NCI-H128 (cell line): ENCODE data around the gene ATXN7.

Experiments used
- DNase-seq: peaks from one replicate; lab custom pipeline; 2025; ENCODE audit not compliant: unreplicated experiment; lab: John Stamatoyannopoulos, UW

Gene ATXN7

DNA sequence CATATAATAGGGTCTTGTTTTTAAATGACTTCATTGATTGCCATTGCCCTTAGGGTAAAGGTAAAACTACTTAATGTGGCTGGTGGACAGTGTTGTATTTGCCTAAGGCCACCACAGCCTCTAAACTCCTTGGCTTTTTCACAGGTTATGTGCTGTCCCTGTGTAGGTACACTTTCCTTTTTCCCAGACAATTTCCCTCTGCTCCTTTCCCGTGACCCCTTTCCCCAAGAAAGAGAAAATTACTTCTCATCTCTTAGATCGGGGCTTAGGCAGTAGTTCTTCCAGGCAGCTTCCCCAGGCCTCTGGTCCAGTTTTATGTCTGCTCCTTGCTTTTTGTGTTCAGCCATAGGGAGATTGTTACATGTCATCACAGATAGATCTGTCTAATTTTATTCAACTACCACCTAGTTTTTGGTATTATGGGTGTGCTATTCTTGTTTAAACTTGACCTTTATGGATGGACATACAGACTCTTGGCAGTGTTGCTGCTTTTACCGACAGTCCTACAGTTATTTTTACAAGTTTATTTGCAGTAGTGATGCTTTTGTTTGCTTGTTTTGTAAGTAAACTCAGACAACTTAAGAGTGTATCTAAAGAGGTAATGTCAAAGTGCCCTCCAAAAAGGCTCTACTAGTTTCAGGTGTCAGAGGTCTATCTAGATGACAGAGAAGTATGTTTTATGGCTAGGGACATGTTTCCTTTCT, 69.0 kb downstream of the ATXN7 start:
- DNase-seq, result no peak

DNA sequence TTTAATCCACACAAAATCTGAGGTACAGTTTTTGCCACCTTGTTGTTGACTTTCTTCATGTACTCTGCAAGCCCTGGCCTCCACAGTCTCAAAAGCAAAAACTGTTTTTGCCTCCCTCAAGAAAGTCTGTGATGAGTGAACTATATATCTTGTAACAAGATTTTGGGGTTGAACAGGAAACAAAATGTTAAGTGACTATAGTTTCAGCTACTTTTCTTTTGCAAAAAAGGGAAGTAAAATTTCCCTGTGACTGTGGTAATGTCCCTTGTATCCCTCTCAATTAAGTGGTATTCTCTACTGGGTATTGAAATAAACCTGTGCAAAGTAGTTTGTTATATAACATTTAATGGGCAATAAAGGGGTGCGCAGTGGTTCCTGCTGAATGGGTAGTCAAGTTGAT, 69.8 kb downstream of the ATXN7 start:
- DNase-seq, result no peak

DNA sequence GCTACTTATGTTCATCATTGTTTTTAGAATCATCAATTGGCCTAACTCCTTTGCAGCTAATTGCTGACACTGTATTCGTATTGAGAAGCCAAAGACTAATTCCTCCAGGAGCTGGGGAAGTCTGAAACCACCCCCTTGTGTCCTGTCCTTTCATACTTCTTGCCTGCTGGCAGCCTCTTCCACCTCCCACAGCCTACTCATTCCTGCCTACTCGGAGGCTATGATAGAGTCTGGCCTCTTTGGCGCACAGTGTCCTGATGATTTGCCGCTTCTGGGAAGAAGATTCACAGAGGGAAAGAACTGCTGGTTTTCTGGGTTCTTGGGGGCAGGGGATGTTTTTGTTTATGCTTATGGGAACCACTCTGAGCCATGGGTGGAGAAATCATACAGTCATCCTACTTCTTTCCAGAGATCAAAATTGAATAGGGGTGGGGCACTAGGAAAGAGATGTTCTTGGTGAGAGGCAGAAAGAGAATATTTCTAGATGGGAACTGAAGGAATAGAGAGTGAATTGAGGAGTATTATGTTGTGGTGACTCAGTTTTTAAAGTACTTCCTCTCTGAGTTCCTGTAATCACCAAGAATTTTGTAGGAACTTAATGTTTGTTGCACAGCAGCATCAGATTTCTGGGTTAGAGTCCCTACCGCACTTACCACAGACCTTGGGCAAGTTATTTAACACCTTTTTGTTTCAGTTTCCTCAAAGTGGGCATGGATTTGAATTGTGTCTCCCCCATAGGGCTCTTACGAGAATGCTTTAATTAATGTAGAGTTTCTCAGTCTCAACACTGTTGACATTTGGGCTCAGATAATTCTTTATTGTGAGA, 70.6 kb downstream of the ATXN7 start:
- no peak for DNase-seq

DNA sequence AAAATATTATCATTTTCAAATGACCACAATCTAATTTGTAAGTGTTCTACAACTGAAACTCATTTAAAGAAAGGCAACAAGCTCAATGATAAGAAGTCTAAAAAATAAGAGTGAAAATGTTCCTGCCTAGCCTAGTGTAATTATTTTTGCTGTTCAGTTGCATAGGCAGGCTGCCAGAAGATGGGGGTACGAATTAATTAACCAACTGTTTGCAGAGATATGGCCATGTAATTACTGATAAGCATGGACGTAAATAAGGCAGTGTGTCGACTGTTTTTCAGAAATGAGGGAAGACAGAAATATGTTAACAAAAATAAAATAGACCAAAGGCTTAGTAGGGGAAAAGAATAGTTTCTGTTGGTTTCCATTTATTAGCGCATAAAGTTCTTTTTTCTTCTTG, 73.3 kb downstream of the ATXN7 start:
- no peak for DNase-seq

DNA sequence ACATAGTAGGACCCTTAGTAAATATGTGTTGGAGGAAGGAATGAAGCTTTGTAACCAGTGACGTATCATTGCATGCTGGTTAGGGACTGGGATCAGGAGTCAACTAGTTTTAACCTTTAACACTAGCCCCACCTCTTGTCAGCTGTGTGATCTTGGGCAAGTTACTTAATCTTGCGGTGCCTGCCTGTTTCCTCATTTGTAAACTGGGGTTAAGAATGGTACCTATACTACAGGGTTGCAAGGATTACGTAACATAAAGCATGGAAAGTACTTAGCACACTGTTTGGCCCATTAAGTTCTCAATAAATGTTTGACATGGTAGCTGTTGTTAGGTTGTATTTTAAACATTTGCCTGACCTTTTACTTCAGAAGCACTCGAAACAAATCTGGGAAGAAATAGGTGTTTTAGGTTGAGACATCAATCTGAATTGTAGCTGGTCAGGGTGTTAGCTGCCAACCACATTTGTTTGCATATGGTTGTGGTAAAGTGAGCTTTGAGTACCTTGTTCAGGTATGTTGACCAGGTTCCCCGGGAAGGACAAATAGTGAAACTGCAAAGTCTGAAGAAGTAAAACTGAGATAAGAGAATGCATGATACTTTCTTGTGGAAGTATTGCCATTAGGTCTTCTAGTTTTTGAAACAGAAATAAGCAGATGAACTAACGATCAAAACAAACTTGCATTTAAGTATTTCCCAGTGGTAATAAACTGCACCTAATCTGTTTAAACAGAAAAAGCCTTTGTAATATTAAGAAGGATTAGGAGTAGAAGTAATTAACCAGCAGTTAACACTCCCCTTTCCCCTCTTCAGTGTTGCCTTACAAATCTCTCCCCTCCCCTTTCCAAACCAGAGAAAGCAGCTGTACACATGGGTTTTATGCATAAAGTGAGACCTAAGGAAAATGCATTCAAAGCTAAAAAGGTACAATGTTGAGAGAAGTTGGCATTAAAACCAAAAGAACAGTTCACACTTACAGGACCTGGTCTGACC, 74.3 kb downstream of the ATXN7 start:
- no peak for DNase-seq

DNA sequence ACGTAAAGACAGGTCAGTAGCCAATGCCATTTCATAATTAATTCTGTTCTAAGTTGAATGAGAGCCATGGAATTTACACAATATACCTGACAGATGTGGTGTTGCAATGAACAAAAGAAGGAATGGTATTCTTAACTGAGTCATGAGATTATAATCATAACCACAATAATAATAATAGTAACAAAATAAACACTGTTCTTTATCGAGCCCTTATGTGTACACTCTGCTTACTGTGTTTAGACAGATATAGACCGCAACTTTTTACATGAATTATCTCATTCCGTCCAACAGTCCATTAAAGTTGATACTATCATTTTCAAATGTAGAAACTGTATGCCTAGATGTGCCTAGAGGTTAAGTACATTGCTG, 76.7 kb downstream of the ATXN7 start:
- DNase-seq, result no peak

DNA sequence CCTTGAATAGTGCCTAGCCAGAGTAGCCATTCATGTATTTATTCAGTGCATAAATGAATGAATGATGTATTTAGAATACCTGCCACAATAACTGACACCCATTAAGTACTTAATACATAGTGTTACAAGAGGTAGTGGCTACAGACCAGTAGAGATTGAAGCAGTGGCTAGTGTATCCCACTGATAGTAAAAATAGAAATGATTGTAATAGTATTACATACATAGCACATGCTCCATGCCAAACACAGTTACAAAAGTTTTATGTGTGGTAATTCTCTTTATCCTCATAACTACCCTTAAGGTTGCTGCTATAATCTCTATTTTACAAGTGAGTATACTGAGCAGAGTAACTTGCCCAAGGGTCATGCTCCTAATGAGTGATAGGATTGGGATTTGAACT, 78.9 kb downstream of the ATXN7 start:
- DNase-seq, result no peak

DNA sequence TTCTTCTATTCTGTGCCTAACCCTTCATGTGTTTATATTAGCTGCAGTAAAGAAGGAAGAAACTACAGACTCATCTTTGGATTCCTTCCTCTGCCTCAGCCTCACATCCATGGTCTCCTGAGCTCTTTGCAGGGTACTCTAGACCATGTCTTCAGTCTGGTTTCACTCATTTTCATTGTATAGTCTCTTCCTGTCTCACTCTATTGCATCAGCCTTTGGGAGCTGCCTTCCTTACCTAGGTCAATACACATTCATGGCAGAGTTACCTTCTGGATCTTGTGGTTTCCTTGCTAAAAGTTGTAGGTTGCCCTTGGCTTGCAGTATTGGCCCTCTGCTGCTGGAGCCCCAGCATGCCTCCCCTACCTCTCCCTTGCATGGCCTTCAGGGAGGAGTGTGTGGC, 80.0 kb downstream of the ATXN7 start:
- no peak for DNase-seq

DNA sequence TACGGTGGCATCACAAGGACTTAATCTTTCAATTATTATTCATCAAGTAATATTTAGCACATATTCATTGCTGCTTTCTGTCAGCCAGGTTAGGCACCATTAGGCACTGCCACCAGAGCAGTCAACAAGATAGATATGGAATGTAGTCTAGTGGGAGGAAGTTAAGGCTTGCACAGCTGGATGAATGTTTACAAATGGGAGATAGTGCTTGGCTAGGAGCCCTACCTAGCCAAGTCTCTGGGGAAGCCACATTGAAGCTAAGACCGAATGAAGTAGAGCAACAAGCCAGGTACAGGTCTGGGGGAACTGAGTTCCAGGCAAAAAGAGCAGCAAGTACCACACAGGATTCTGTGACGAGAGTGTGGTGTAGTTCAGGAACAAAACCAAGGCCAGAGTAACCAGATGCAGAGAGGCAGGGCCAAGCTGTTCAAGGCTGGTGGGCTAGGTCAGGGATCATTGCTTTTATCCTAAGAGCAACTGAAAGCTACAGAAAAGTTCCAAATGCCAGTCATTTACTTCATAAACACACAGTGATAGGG, 82.0 kb downstream of the ATXN7 start:
- DNase-seq, result no peak

DNA sequence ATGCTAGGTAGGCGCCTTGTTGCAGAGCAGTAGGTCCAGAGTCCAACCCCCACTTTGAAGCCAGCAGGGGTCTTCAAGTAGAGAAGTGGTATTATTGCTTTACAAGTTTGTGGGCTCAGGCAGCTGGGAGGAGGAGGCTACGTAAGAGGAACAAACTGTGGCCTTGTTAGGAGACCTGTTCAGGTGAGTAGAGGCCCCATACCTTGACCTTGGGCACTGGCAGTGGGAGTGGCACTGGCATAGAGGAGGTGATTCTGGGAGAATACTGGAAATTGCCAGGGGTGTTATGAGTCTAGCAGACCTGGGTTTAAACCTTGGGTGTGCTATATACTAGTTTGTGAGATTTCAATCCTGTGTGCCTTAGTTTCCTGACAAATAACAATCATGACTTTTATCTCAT, 83.1 kb downstream of the ATXN7 start:
- DNase-seq, result no peak

DNA sequence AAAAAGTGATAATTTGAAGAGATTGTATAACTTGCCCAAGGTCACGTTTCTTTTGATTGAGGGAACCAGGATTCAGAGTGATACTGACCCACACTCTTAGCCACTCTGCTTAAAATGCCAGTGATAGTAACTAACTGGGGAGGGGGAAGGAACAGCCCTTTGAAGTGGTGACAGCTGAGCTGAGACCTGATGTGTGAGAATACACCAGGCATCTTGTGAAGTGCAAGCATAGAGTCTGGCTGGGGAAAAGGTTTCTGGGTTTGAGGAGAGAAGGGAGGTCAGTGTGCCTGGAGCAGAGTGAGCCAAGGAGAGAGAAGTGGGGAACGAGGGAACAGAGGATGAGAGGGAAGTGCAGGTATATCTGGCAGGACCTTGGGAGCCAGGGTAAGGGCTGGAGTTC, 83.9 kb downstream of the ATXN7 start:
- no peak for DNase-seq

DNA sequence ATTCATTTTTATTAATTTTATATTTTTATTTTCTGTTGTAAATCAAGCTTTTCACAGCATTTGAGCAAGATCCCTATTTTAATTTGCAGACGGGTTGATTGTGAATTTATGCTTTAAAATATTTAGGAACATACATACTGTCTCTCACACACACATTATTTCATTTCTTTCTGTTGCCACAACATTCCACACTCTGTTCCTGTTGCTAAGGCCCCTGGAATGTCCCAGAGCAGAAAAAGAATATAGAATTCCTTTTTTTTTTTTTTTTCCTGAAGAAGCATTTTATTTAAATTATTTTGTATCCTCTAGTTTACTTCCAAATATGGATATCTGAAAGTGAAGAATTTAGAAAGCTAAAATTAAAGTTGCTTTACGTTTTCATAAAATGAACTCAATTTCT, 85.3 kb downstream of the ATXN7 start:
- no peak for DNase-seq

DNA sequence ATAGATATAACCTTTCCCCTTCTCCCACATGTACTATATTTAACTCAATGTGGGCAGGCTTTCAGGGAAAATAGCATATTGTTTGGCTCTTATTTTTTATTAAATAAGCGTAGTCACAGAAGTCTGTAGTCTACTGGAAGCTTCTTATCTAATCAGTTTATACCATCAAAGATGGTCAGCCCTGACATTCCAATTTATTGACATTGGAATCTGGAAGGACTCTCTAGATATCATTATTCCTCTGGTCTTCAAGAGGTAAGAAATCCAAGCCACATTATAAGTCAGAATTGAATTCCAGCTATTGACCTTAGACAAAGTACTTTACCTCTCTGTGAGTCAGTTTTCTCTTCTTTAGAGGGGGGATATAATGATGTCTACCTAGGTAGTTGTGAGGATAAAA, 87.0 kb downstream of the ATXN7 start:
- no peak for DNase-seq

DNA sequence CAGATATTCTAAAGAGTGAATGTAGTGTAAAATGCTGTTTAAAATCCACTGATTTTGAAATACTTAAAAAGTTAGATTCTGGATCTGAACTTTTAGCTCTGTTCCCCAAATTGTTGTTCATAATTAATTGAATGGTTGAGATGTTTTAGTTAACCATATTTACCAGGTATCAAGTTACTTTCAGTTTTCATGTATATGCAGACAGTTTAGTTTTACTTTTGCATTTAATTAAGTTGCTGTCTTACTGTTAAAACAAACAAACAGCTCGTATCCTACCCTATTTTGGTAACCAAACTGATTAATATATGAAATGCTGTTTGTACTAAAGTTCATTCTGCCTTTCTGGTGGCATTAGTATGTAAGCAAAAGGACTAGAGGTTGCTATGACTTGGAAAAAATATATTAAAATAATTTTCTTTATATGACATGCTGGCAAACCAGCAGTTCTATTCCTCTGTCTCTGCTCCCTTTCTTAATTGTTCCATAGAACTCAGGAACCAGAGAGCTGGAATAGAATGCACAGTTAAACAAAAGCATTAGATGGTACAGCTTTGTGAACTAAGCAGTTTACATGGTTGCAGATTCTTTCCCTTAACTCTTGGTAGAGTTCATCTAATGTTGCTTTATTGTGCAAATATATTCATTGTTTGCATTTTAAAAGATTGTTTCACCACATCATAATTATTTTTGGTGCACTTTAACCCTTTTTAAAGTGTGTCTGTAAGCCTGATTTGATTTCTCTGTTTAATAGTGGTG, 88.0 kb downstream of the ATXN7 start:
- DNase-seq, result no peak

DNA sequence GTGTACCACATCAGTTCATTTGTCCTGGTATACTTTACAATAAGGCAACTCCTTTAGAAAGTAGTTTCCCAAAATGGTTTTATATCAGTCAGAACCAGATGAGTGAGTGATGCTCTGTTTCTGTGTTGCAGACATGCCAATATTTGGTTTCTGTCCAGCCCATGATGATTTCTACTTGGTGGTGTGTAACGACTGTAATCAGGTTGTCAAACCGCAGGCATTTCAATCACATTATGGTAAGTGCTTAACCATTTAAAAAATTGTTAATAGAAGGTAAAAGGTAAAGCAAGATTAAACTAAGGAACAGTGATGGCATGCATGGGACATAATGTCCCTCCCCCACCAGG, 88.6 kb downstream of the ATXN7 start:
- no peak for DNase-seq

DNA sequence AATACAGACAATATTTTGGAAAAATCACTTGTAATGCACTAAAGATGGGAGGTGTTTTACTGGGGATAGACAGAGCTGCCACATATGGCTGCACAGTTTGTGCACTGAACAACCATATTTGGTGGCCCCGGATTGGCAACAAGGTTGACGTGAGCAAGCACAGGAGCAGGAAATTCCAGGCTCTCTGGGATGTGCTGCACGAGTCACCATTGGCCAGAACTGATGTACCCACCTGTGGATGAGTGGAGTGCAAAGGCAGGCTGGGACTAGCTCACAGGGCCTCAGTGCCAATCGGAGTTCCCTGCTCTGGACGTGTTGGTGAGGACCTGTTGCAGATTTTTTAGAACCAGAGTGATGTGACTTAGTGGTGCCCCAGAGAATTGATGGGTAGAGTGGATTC, 90.5 kb downstream of the ATXN7 start:
- DNase-seq, result no peak

DNA sequence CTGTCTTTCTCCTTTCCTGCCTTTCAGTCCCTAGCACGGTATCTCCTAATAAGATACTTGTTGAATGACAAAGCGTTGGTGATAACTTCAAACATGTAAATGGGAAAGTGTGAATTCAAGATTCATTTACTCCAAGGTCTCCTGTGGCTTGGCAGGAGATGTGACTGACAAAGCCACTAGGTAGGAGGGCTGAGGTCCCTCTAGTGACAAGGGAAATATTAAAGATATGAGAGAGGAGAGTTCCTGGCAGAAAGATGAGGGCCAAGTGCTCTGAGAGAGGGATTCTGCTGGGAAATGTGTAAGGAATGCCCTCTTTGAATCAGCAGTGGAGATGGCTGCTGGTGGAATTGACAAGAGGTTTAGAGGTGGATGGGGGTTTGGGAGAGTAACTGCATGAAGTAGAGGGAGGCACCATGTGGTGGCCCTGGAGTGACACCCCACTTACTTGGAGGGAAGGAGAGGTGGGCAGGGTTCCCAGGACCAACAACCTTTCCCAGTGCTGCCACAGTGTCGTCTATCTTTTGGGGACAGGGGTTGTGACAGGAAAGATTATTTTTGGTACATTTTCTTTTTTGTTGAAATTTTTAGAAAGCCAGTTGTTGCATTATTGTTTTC, 91.5 kb downstream of the ATXN7 start:
- no peak for DNase-seq

DNA sequence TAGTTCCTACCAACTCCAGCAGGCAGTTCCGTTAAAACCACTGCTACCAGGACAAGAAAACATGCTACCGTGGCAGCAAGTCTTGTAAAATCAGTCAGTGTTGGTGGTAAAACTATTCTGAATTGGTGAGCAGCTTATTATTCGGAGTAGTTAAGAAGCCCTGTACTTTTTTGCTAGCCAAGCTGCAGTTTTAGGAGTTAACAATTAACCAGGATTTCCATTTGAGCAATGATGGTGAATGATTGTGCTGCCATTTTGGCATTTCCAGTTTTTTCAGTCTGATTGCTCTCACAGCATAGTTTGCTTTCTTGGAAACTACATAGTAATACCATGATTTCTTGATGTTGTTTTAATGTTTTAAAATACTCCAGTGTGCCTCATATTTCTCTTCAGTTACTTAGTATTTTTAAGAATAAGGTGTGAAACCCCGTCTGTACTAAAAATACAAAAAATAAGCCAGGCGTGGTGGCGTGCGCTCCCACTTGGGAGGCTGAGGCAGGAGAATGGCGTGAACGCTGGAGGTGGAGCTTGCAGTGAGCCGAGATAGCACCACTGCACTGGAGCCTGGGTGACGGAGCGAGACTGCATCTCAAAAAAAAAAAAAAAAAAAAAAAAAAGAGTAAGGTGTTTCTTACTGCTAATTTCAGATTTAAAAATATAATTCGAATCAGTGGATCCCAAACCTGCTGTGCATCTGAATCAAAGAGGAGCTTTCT, 92.3 kb downstream of the ATXN7 start:
- no peak for DNase-seq

DNA sequence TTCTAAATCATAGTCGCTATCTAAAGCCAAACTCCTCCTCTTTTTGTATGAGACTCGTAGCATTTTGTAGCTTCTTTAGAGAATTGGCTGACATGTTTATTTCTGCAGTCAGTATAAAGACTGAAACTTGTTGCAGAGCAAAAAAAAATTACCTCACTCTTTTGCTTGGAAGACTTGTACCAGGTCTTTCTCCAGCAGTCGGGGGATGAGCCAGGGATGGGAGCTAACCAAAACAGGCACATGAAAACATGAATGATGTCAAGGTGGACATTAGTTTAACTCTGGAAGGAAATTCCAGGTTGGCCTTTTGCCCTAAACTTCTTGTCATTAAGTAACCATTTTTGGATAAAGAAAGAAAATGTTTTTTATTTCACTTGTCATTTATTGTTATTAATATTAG, 95.5 kb downstream of the ATXN7 start:
- no peak for DNase-seq
